GM18505 (cell line): ENCODE data around the gene RALGAPA2.
A peak's percentile ranks its signal among the peaks of the same experiment; 100 is the strongest.

Source experiments
- ATAC-seq: cut with Tn5 transposase; IDR thresholded peaks from one replicate; pipeline ENCODE4 v1.9.1; 2021; ENCODE audit not compliant: unreplicated experiment
- POLR2A ChIP-seq: IDR thresholded peaks from 4 replicates; pipeline ENCODE4 v1.6.1; 2011; ENCODE audit warnings: borderline replicate concordance; ENCODE audit not compliant: insufficient read depth, insufficient read length; ENCODE audit errors: extremely low read depth

The RALGAPA2 gene

DNA sequence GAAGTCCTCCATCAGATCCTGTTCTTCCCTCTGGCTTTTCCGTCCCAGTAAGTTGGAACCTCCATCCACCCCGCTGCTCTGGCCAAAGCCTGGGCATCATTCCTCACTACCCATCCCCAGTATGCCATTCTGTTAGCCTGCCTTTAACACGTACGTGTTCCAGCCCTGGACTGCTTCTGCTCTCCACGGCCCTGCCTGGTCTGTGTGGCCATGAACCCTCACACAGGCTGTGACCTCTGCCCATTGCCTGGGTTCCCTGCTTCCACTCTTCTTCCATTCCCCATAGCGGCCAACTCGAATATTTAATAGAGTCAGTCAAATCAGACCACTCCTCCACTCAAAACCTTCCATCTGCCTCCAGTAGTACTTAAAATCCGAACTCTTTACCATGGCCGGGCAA lies 29.4 kb downstream of the RALGAPA2 start:
- no peak for TF ChIP-seq POLR2A
- no peak for ATAC-seq

DNA sequence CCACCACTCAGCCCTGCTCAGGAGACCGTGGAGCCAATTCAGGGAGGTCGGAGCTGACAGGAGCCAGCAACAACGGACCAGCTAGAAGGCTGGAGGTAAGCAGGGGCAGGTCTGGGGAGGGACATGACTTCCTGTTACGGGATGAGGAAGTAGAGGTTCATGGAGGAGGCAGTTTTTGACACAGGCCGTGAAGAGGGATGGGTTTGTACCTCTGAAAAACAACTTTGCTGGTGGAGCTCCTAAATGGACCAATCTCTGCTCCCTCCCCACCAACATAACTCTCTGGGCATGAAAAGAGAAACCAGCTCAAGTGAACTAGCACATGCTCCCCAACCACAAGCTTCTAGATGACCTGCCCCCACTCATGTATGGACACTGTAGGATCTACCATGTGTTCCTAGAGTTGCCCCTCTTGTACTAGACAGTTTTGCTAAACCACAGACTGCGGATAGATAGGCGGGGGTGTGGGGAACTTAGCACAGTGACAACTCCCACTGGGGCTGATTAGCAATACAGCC lies 31.4 kb downstream of the RALGAPA2 start:
- no peak for TF ChIP-seq POLR2A
- no peak for ATAC-seq

DNA sequence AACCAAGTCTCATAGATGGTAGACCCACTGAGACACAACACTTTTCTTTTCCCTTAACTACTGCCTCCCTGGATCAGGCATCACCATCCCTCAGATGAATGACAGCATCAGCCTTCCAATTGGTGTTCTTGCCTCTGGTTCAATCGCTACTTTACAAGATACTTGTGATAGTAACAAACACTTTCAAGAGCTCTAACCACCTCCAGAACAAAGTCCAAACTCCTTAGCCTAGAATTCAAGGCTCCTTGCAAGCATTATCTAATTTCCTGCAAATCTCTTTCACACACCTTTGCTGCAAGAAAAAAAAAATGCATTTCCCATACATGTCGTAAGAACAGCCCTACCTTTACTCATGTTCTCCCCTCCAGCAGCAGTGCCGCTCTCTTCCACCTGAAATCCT lies 33.1 kb downstream of the RALGAPA2 start:
- TF ChIP-seq POLR2A, result no peak
- no peak for ATAC-seq

DNA sequence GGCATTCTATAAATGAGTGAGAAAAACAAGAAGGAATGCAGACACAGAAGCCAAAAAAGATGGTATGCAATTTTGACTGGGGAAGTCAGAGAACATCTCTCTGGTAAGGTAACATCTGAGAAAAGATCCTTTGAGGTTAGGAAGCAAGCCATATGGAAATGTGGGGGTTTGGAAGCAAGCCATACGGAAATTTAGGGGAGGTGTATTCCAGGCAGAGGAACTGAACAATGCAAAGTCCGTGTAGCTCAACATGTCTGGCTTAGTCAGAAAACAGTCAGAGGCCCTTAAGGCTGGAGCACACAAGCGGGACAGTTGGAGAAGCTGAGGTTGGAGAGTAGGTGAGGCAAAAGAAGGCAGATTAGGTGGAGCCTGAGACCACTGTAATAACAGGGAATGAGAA lies 35.3 kb downstream of the RALGAPA2 start:
- TF ChIP-seq POLR2A, result no peak
- ATAC-seq, result no peak

DNA sequence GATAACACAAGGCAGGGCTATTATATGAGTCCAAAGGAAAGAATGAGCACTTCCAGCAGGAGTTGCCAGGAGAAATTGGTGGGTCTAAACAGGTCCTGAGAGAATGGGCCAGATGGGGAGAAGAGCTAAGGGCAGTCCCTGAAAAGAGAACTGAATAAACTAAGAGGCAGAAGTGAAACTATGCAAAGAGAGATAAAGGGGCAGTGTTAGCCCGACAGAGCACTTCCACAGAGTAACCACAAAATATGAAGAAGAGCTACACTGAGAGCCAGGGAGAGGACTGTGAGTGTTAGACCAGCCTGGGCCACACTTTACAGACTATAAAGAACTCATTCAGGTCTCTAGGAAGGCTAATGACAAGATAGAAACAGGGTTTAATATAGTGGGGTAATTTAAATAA lies 43.8 kb downstream of the RALGAPA2 start:
- no peak for TF ChIP-seq POLR2A
- ATAC-seq, result peak; percentile 99

DNA sequence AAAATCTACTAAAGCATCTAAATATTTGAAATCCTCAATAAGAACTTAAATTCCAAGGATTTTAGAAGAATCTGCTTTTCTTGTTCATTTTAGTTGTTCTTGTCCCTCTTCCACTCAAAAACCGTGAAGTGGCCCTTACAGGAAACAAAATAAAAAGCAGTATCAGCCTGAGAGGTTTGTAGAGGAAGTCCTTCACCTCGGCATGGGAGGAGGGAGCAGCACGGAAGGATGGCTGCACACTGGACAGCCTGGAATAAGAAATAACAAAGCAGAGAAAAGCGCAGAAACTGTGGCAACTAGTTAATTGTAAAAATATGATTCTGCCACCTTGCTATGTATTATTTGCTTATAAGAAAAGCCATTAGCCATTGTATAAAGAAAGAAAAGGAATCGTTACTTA lies 46.1 kb downstream of the RALGAPA2 start:
- TF ChIP-seq POLR2A, result no peak
- no peak for ATAC-seq

DNA sequence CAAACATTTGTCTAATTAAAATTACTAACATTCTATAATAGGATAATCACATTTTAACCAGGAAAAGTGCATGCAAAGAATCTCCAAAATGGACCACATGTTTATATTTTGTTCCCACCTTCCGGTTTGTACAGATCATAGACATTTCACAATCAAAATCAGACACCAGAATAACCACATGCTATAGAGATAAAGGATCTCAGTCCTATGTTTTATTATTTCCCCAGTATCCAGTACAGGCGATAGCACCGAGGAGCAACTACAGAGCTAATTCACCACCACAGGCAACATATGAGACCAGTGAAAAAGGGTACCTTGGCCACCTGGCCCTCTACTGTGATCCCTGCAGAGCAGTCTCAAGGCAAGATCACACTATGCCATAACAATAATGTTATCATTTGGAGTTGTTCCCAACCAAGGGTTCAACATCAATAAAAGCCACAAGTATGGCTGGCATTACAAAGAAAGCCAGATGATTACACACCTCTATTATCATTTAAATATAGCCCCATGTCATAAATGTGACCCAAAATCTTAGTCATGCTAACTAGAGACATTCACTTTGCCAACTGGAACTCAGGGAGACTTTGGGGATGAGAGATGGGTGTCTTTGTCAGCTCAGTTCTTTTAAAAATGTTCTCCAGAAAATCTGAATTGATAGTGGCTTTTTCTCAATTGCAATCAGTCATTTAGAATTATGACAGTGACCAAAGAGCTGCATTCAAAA lies 46.7 kb downstream of the RALGAPA2 start:
- no peak for TF ChIP-seq POLR2A
- no peak for ATAC-seq

DNA sequence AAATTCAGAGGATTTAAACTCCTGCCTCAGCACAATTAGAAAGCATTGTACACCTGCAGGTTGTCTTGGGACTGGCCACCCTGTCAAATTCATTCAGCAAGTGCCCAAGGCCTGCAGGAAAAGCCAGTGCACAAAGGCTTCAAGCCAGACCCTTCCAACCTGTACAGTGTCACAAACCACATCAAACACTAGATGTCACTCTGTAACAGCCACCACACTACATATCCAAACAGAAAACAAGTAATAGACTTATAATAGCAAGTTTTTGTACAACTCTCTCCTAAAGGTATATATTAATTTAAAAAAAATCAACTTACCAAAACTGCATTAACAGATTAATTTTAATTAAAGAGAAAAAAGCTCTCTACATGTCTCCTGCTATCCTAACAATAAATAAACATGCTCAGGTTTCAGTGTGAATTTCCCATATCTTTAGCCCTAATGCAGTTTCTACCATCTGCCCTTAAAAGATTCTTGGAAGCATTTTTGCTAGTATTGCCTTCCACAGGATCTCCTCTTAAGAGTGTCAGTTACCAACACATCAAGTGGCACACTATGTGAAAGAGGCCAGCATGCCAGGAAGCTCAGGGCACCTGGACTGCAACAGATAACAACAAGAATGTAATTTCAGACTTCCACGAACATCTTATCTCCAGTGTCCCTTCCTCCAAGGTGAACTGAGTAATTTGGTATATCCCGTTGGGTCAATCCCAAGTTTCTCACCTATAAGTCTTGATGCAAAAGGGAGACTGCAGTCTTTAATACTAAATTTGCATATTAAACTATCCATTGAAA lies 47.5 kb downstream of the RALGAPA2 start:
- peak; percentile 43 for ATAC-seq
- no peak for TF ChIP-seq POLR2A

DNA sequence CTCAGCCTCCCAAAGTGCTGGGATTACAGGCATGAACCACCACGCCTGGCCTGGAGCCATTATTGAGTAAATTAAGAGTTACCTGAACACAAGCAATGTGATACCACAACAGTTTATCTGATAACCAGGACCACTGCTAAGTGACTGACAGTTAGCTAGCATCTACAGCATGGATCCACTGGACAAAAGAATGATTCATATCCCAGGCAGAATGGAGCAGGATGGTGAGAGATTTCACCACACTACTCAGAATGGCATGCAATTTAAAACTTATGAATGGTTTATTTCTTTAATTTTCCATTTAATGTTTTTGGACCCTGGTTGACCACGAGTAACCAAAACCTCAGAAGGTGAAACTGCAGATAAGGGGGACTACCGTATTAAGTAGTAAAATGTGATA lies 48.6 kb downstream of the RALGAPA2 start:
- TF ChIP-seq POLR2A, result no peak
- ATAC-seq, result no peak

DNA sequence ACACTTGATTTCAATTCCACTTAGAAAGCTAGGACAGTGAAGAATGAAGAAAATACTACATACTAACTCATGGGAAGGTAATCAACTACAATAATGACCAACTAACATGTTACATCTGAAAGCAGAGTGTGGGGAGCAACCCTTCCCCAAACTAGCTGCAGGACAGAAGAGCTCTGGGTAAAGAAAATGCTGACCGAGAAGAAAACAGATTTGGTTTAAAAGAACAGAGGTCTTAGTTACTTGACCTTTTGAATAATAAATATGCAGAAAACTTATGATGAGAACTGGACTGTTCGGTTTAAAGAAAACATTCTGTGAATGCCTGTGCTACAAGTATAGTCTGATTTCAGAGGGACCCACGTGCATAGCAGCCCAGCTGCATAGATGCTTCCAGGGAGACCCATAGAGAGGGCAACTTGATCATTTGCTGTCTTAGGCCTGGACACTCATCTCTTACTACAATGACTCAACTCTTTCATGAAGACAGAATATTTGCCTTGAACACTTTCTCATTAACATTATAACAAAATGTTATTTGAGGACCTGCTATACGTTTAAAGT lies 53.5 kb downstream of the RALGAPA2 start:
- no peak for TF ChIP-seq POLR2A
- no peak for ATAC-seq

DNA sequence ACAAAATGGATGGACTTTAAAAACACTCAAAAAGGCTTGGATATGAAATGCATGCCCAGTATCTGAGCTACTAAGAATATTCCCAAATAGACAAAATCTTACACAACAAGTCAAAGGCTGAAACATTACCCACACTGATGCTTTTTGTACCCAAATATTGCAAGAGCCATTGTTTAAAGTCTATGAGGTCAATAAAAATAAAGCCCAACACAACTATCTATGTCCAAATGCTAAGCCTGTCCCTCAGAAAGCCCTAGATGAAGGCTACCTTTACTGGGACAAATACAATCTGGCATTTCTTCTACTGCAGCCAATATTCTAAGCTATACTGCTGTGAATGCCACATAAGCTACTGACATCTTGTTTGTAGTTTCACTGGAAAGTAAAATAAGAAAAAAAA lies 54.3 kb downstream of the RALGAPA2 start:
- ATAC-seq, result no peak
- no peak for TF ChIP-seq POLR2A

DNA sequence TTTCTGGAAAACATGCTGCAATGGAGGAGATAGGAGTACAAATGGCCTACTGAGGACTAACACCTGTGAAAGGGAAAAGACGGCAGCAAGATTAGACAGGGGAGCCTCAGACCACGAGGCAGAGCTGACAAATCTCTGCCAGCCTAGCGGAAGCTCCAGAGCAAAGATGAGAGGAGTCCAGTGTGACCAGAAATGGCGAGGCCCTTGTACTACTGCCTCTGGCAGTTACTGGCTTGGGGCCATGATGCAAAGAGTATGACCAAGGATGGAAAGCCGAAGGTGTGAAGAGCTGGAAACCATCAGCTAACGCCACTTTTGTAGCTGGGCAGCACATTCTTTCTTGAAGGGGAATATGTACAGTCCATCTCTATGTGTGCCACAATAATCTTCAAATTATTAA lies 55.4 kb downstream of the RALGAPA2 start:
- TF ChIP-seq POLR2A, result no peak

DNA sequence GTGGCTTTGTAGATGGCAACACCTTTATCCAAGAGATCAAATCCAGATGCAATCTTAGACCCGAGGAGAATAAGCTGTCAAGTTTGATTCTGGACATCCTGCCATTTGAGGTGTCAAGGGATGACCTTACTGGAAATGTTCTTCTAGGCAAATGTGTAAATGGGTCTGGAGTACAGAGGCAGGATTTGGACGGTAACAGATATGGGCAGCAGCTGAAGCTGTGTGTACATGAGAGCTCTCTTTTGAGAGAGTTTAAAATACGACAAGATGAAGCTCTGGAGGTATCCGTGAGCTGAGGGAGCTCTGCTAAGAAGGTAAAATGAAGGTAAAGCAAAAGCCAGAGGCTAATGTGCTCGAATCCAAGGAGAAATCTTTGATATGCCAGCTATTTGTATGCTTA lies 56.6 kb downstream of the RALGAPA2 start:
- no peak for TF ChIP-seq POLR2A
- ATAC-seq, result no peak

More for the DNA sequence above, 55.4 kb downstream of the RALGAPA2 start:
- ATAC-seq, result no peak

DNA sequence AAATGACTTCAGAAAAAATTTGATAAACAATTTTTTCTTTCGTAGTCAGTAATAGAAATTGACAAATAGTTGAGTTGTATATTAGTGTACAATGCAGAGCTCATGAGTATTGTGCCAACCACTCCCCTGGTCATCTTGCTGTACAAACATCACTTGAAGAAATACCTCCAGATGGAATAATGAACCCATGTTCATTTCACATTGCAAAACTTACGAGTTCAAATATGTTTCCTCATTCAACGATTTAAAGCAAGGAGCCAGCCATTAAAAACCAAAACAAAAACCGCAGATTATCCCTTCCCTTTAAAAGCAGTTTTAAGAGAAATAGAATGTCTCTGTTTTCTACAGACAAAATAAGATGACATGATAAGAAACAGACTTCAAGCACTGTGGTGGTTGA lies 62.5 kb downstream of the RALGAPA2 start:
- TF ChIP-seq POLR2A, result no peak
- ATAC-seq, result no peak
